Bronchial epithelial cell (primary cell): ENCODE results near the gene SCARF2. TPM values are rescaled to one million over a fixed set of nuclear protein-coding genes. Genes with fewer than 3 reads are reported as not detected.

Experiments used
- DNase-seq: peaks from one replicate; pipeline ENCODE4 v3.0.0-alpha.2; 2010; ENCODE audit warnings: low read depth
- FAIRE-seq: peaks from 2 replicates; lab custom pipeline; 2011; peaks lifted over from hg19 to GRCh38; lab: Jason Lieb, UNC
- H3K27me3 ChIP-seq: 2 replicates; pipeline ENCODE4 v1.5.1; 2011; ENCODE audit warnings: low read length; ENCODE audit not compliant: control insufficient read depth, insufficient read depth
- H3K36me3 ChIP-seq: 2 replicates; pipeline ENCODE4 v1.5.1; 2011; ENCODE audit warnings: low read length; ENCODE audit not compliant: control insufficient read depth, insufficient read depth
- H3K4me3 ChIP-seq: 2 replicates; pipeline ENCODE4 v1.5.1; 2011; ENCODE audit warnings: mild to moderate bottlenecking, low read depth, low read length, control low read depth
- total RNA-seq: library from RNA; depleted of rRNA; stranded (reverse); fragments of >200 nt; gene quantifications from 2 replicates; pipeline ENCODE4 v1.2.1, GENCODE V29; 2014
- TF ChIP-seq, protein P1 (sequence below): IDR thresholded peaks from 2 replicates; pipeline ENCODE4 v1.5.1; 2011; ENCODE audit warnings: mild to moderate bottlenecking, moderate library complexity, low read length, control low read depth, inconsistent platforms; ENCODE audit not compliant: insufficient read depth, severe bottlenecking

Gene SCARF2
- total RNA-seq, 1 donor from 2014 or later = 0.53 TPM

DNA sequence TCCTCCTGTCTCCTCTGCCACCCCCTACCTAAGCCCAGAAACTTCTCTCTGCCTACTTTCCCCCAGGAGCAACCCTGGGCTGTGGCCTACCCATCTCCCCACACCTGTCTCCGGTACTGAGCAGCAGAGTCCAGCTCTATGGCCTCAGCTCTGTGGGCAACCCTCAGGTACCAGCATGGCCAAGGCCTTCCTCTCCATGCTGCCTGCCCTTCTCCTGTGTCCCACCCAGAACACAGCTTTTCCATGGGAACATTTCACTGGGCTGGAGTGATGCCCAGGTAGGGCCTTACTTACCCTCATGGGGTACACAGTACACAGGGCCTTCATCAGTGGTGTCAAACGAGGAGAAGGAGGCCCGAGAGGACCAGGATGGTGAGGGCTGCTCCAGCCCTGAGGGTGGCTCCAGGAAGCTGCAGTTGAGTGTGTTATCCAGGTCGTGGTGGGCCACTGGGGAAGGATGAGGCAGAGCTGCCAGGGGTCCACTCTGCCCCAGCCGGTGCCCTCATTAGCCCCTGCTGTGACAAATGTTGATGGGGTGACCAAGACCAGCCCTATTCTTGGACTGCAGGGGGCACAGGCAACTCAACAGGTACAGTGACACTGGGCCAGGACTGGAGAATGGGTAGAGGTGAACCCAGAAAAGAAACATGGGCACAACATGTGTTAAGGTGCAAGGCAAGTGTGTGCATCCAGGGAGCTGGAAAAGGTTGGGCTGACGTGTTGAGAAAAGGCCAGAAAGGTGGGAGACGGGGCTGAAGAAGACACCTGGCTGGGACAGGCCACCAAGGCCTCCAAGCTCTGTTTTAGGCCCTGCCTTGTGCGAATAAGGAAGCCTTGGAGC lies 10.3 kb downstream of the SCARF2 start:
- peaks cover 16% of the 10 kb centered on the region for H3K27me3 ChIP-seq

DNA sequence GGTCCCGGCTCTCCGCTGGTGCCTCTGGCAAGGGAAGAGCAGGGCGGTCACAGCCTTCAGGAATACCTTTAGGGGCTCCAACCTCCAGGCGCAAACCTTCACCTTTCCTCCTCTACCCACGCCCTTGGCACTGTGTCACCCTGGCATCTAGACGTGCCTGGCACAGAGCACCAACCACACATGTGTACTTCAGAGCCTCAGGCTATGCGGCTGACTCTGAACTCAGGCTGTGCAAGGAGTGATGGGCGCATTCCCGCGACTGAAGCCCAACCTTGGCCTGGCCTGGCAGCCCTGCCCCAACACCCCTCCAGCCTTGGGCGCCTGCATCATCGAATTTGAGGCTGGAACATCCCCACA lies 11.4 kb downstream of the SCARF2 start:
- DNase-seq (no peak), FAIRE-seq (no peak)
- H3K27me3 ChIP-seq = peaks cover 11% of the 10 kb centered on the region
- TF ChIP-seq, protein P1, sequence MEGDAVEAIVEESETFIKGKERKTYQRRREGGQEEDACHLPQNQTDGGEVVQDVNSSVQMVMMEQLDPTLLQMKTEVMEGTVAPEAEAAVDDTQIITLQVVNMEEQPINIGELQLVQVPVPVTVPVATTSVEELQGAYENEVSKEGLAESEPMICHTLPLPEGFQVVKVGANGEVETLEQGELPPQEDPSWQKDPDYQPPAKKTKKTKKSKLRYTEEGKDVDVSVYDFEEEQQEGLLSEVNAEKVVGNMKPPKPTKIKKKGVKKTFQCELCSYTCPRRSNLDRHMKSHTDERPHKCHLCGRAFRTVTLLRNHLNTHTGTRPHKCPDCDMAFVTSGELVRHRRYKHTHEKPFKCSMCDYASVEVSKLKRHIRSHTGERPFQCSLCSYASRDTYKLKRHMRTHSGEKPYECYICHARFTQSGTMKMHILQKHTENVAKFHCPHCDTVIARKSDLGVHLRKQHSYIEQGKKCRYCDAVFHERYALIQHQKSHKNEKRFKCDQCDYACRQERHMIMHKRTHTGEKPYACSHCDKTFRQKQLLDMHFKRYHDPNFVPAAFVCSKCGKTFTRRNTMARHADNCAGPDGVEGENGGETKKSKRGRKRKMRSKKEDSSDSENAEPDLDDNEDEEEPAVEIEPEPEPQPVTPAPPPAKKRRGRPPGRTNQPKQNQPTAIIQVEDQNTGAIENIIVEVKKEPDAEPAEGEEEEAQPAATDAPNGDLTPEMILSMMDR = no peak
- no peak overlapping the region for H3K4me3 ChIP-seq
- H3K36me3 ChIP-seq = no peaks in the 10 kb centered on the region

More for the DNA sequence above, 10.3 kb downstream of the SCARF2 start:
- TF ChIP-seq, protein P1 = no peak
- Histone ChIP-seq H3K4me3 (no peak overlapping the region), H3K36me3 (no peaks in the 10 kb centered on the region)
- no peak for FAIRE-seq
- DNase-seq = no peak

DNA sequence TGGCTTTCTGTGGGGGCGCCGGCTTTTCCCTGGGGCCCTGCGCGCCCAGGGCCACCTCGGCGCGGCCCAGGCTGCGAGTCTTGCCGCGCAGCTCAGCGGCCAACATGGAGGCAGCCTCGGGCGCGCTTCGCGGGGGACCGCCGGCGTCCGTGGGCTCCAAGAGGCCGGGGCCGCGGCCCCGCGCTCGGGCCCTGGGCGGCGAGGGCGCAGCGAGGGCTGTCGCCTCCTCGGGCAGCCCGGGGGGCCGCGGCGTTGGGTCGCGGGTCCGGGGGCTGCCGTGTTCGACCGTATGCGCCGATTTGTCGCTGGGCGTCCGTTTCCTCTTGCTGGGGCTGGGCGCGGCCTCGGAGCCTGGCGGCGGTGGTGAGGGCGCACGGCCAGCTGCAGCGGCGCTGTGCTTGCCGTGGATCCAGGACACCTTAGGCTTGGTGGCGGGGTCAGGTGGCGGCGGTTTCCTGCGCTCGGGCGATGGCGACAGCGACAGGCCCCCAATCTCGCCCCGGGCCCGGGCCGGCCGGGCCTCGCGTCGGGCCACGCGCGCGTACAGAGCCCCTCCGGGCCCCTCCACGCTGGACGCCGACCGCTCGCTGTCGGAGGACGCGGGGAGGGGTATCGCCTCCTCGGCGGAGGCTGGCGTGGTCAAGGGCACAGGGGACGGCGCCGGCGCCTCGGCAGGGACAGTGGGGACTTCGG lies 11.9 kb downstream of the SCARF2 start:
- Histone ChIP-seq H3K4me3 (peak overlapping the region; percentile 2), H3K36me3 (no peaks in the 10 kb centered on the region), H3K27me3 (peaks cover 8% of the 10 kb centered on the region)
- no peak for FAIRE-seq
- TF ChIP-seq, protein P1 = no peak
- DNase-seq = no peak

DNA sequence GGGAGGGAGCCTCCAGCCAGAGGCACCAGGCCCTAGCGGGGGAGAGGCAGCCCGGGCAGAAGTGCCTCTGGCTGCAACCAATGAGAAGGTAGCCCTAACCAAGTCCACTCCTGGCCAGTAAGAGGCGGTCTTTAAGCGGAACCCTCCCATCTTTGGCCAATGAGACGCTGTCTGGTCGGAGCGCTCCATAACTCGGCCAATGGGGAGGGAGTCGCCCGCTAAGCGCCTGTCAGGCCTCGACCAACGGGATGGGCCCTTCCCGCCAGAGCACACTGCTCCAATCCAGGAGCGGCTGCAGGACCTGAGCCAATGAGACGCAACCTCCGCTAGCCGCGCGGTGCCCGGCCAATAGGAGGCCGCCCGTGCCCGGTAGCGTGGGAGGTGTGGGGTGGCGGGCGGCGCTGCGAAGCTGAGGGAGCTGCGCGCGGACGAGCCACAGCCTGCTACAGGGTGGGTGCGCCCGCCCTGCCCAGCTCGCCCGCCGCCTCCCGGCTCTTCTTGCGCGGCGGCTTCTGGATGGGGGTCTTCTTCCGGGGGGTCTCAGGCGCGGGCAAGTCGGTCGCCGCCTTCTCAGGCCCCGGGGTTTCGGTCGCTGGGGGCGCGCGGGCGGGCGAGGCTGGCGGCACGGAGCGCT lies 12.6 kb downstream of the SCARF2 start:
- Histone ChIP-seq H3K36me3 (no peaks in the 10 kb centered on the region), H3K27me3 (peaks cover 1% of the 10 kb centered on the region), H3K4me3 (no peak overlapping the region)
- FAIRE-seq (no peak), DNase-seq (no peak)
- TF ChIP-seq, protein P1 = no peak

DNA sequence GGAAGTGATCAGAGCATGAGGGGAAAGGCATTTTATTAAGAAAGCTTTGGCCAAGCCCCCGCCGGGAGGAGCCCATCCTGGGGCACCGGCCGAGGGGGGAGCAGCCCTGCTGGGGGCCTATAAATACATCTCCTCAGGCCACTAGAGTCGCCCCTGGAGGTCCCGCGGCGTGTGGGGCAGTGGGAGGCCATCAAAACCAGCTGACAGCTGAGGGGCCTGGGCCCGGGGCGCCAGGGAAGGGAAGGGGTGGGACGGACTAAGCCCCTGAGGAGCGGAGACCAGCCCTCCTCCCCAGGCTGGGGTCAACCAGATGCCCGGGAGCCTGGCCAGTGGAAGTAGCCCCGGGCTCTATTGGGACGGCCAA lies 13.1 kb downstream of the SCARF2 start:
- H3K4me3 ChIP-seq = no peak overlapping the region
- DNase-seq = no peak
- FAIRE-seq = no peak
- H3K27me3 ChIP-seq = no peaks in the 10 kb centered on the region
- TF ChIP-seq, protein P1 = no peak
- H3K36me3 ChIP-seq = no peaks in the 10 kb centered on the region
